KMS-11 (cell line): Measurements from ENCODE around the gene RAB10.

Experiments used
- H2AFZ ChIP-seq: fragments of 200-600 bp; sonication (generic); 2 replicates; pipeline ENCODE4 v1.6.1; 2016; ENCODE audit warnings: antibody characterized with exemption, mixed run types, low read depth
- H3K27ac ChIP-seq: fragments of 200-600 bp; sonication (generic); 2 replicates; pipeline ENCODE4 v1.6.1; 2016; ENCODE audit warnings: mild to moderate bottlenecking, mixed run types
- H3K27me3 ChIP-seq: fragments of 200-600 bp; sonication (generic); 2 replicates; pipeline ENCODE4 v1.6.1; 2017; ENCODE audit warnings: mild to moderate bottlenecking, low read depth, mixed run types, moderate library complexity; ENCODE audit not compliant: insufficient read depth
- H3K36me3 ChIP-seq: fragments of 200-600 bp; sonication (generic); 2 replicates; pipeline ENCODE4 v1.6.1; 2017; ENCODE audit warnings: mild to moderate bottlenecking, mixed run types; ENCODE audit not compliant: insufficient read depth
- H3K4me1 ChIP-seq: fragments of 200-600 bp; sonication (generic); 2 replicates; pipeline ENCODE4 v1.6.1; 2016; ENCODE audit warnings: mild to moderate bottlenecking, low read depth, mixed run types; ENCODE audit not compliant: poor library complexity, severe bottlenecking
- H3K4me2 ChIP-seq: fragments of 200-600 bp; sonication (generic); 2 replicates; pipeline ENCODE4 v1.7.0; 2016; ENCODE audit warnings: mild to moderate bottlenecking, mixed run types
- H3K4me3 ChIP-seq: fragments of 200-600 bp; sonication (generic); IDR thresholded peaks from 2 replicates; pipeline ENCODE4 v1.6.1; 2017; ENCODE audit warnings: low read depth, low read length, mixed read lengths; ENCODE audit not compliant: insufficient read depth
- H3K79me2 ChIP-seq: fragments of 200-600 bp; sonication (generic); 2 replicates; pipeline ENCODE4 v1.6.1; 2016; ENCODE audit warnings: low read depth, mixed run types; ENCODE audit not compliant: insufficient read depth
- H3K9ac ChIP-seq: fragments of 200-600 bp; sonication (generic); 2 replicates; pipeline ENCODE4 v1.6.1; 2016; ENCODE audit warnings: mild to moderate bottlenecking, mixed run types
- H4K20me1 ChIP-seq: fragments of 200-600 bp; sonication (generic); 2 replicates; pipeline ENCODE4 v1.6.1; 2016; ENCODE audit warnings: mild to moderate bottlenecking, mixed run types; ENCODE audit not compliant: insufficient read depth
- CTCF ChIP-seq: fragments of 200-600 bp; sonication (generic); conservative IDR thresholded peaks from 2 replicates; pipeline ENCODE4 v1.6.1; 2017; ENCODE audit warnings: low read depth, mild to moderate bottlenecking, antibody characterized with exemption, low read length, moderate library complexity, mixed read lengths

The RAB10 gene

GRCh38 chr2:26054598-26055348 lies 20.9 kb downstream of the RAB10 start:
- Histone ChIP-seq H3K79me2 (peaks cover 98% of the 10 kb centered on the region), H3K27ac (no peak overlapping the region), H3K4me1 (peaks cover 62% of the 10 kb centered on the region), H3K36me3 (no peaks in the 10 kb centered on the region; the same call in 1 of the 2 replicates), H3K9ac (no peak overlapping the region), H3K4me2 (no peak overlapping the region), H3K4me3 (no peak overlapping the region), H3K27me3 (no peaks in the 10 kb centered on the region), H2AFZ (no peak overlapping the region), H4K20me1 (peaks cover 21% of the 10 kb centered on the region)
- TF ChIP-seq CTCF, result no peak

GRCh38 chr2:26058390-26058789 lies 24.5 kb downstream of the RAB10 start:
- H3K9ac ChIP-seq, result no peak overlapping the region
- H3K4me2 ChIP-seq, result no peak overlapping the region
- no peaks in the 10 kb centered on the region for H3K36me3 ChIP-seq
- H3K4me3 ChIP-seq, result no peak overlapping the region
- H3K27me3 ChIP-seq, result no peaks in the 10 kb centered on the region
- H4K20me1 ChIP-seq, result peaks cover 17% of the 10 kb centered on the region; the same call in 1 of the 2 replicates
- peaks cover 91% of the 10 kb centered on the region for H3K79me2 ChIP-seq
- peaks cover 72% of the 10 kb centered on the region for H3K4me1 ChIP-seq
- no peak overlapping the region for H3K27ac ChIP-seq
- TF ChIP-seq CTCF, result no peak
- no peak overlapping the region for H2AFZ ChIP-seq

- no peak overlapping the region for H2AFZ ChIP-seq
- peaks cover 17% of the 10 kb centered on the region; the same call in 1 of the 2 replicates for H4K20me1 ChIP-seq
These were observed 25.7 kb downstream of the RAB10 start for GRCh38 chr2:26059542-26059941.

GRCh38 chr2:26061539-26061938 lies 27.7 kb downstream of the RAB10 start:
- Histone ChIP-seq H3K4me1 (peaks cover 76% of the 10 kb centered on the region), H3K27me3 (no peaks in the 10 kb centered on the region), H3K4me2 (peak overlapping the region; percentile 11; the same call in 1 of the 2 replicates), H3K9ac (no peak overlapping the region), H3K27ac (no peak overlapping the region), H2AFZ (no peak overlapping the region), H3K4me3 (no peak overlapping the region), H3K36me3 (no peaks in the 10 kb centered on the region), H4K20me1 (peaks cover 6% of the 10 kb centered on the region; the same call in 1 of the 2 replicates), H3K79me2 (peaks cover 91% of the 10 kb centered on the region)
- no peak for TF ChIP-seq CTCF

More at GRCh38 chr2:26059542-26059941, 25.7 kb downstream of the RAB10 start:
- H3K79me2 ChIP-seq, result peaks cover 91% of the 10 kb centered on the region
- no peak for TF ChIP-seq CTCF
- H3K9ac ChIP-seq, result no peak overlapping the region
- H3K27me3 ChIP-seq, result no peaks in the 10 kb centered on the region
- no peak overlapping the region for H3K27ac ChIP-seq
- H3K4me2 ChIP-seq, result no peak overlapping the region
- H3K4me3 ChIP-seq, result no peak overlapping the region
- peaks cover 69% of the 10 kb centered on the region for H3K4me1 ChIP-seq
- no peaks in the 10 kb centered on the region for H3K36me3 ChIP-seq
